ENCODE measurements around the gene PNPLA7. TPM values are rescaled to one million over a fixed set of nuclear protein-coding genes. Genes with fewer than 3 reads are reported as not detected.

PNPLA7 gene
- total RNA-seq, 1 donor from 2014 or later = 8.8 TPM

DNA sequence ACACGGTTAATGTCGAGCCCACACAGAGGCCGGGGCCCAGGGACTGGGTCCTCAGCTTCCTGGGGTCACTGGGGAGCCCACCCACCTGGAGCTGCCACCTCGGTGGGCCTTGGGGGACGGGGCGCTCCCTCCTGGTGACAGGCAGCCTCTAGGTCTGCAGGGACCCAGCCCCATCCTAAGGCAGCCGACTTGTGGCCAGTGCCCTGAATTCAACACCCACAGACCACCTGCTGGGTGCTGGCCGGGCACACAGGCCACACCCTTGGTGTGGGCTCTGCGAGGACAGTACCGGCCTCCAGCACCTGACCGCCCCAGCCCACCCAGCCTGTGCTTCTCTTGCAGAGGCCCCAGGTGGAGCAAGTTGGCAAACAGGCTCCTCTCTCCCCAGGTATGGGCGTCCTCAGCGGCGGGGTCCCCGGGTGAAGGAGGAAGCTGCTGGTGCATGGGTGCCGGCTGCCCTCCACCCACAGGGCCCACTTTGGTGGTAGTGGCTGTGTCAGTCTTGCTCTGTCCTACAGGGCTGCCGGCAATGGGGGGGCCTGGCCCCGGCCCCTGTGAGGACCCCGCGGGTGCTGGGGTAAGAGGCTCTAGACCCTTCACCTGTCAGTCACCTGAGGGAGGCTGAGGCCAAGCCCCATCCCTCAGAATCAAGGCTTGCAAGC is 117.4 kb downstream of the PNPLA7 start:
- no peaks in the 10 kb centered on the region for H3K9me3 Mint-ChIP-seq (ENCODE audit: low read depth)
- H3K4me3 Mint-ChIP-seq (ENCODE audit: low read depth) = no peak overlapping the region
- H3K27me3 Mint-ChIP-seq = no peaks in the 10 kb centered on the region
- H3K27ac Mint-ChIP-seq = no peak overlapping the region
- no peaks in the 10 kb centered on the region for H3K4me1 Mint-ChIP-seq (ENCODE audit: low read depth)
- DNase-seq (ENCODE audit: low spot score, unreplicated experiment) = peak; percentile 10
- H3K36me3 Mint-ChIP-seq (ENCODE audit: insufficient read depth) = no peaks in the 10 kb centered on the region
- TF ChIP-seq, protein P1, sequence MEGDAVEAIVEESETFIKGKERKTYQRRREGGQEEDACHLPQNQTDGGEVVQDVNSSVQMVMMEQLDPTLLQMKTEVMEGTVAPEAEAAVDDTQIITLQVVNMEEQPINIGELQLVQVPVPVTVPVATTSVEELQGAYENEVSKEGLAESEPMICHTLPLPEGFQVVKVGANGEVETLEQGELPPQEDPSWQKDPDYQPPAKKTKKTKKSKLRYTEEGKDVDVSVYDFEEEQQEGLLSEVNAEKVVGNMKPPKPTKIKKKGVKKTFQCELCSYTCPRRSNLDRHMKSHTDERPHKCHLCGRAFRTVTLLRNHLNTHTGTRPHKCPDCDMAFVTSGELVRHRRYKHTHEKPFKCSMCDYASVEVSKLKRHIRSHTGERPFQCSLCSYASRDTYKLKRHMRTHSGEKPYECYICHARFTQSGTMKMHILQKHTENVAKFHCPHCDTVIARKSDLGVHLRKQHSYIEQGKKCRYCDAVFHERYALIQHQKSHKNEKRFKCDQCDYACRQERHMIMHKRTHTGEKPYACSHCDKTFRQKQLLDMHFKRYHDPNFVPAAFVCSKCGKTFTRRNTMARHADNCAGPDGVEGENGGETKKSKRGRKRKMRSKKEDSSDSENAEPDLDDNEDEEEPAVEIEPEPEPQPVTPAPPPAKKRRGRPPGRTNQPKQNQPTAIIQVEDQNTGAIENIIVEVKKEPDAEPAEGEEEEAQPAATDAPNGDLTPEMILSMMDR (IDR thresholded peaks at IDR 0.05; ENCODE audit: unreplicated experiment) = no peak

DNA sequence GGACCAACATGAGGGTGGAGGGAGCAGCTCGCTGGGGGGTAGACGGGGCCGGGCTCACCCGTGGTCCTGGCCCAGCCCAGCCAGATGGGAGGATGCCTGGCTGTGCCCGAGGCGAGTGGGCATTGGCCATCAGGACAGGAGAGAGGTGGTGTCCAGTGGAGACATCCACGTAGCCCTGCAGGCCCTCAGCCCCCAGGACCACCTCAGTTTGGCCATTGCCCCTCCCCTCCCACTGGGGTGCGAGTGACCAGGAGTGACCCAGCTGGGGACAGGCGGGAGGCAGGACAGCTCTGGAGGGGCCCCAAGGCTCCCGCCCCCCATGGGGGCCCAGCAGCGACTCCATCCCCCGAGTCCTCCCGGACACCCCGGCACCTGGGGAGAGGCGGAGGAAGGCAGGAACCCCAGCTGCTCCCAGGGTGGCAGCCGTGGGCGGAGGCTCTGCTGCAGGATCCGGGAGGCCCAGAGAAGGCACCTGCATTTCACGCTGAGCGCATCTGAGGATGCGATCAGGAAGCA is 118.7 kb downstream of the PNPLA7 start:
- DNase-seq (ENCODE audit: low spot score, unreplicated experiment) = peak; percentile 8
- Mint-ChIP-seq H3K36me3 (ENCODE audit: insufficient read depth) (no peaks in the 10 kb centered on the region), H3K27ac (no peak overlapping the region)

GRCh38 chr9:137430723-137431415 is 119.3 kb downstream of the PNPLA7 start:
- H3K36me3 Mint-ChIP-seq (ENCODE audit: insufficient read depth) = no peaks in the 10 kb centered on the region
- DNase-seq (ENCODE audit: low spot score, unreplicated experiment) = peak; percentile 9
- no peak overlapping the region for H3K27ac Mint-ChIP-seq
- H3K9me3 Mint-ChIP-seq (ENCODE audit: low read depth) = no peaks in the 10 kb centered on the region
- H3K4me3 Mint-ChIP-seq (ENCODE audit: low read depth) = no peak overlapping the region
- H3K4me1 Mint-ChIP-seq (ENCODE audit: low read depth) = no peaks in the 10 kb centered on the region
- H3K27me3 Mint-ChIP-seq = no peaks in the 10 kb centered on the region
- TF ChIP-seq, protein P1 (IDR thresholded peaks at IDR 0.05; ENCODE audit: unreplicated experiment) = no peak

More for the DNA sequence above, 118.7 kb downstream of the PNPLA7 start:
- Mint-ChIP-seq H3K4me1 (ENCODE audit: low read depth) (no peaks in the 10 kb centered on the region), H3K27me3 (no peaks in the 10 kb centered on the region), H3K9me3 (ENCODE audit: low read depth) (no peaks in the 10 kb centered on the region), H3K4me3 (ENCODE audit: low read depth) (no peak overlapping the region)
- TF ChIP-seq, protein P1 (IDR thresholded peaks at IDR 0.05; ENCODE audit: unreplicated experiment) = no peak

DNA sequence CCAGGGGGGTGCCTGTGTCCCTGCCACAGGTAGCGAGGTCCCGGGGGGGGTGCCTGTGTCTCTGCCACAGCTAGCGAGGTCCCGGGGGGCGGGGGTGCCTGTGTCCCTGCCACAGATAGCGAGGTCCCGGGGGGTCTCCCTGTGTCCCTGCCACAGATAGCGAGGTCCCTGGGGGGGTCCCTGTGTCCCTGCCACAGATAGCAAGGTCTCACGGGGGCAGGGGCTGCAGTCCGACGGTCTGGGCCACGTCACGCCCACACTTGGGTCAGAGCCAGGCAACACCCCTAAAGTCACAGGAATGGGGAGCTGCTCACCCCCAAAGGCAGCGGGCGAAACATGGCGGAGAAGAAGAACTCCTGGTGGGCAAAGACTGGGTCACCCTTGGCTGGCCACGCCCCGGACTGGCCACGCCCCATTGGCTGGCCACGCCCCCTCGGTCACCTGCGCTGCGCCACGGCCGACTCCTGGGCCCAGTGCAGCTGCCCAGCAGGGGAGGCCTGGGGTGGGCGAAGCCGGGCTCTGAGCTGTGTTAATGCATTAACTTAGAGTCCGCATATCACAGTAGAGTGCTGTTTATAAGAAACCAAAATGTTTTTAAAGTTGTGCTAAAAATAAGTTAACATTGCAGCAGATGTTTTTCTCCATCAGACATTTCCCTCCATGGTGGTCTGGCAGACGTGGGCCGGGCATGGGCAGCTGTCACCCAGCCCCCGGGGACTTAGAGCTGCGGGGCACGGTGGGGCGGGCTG is 120.1 kb downstream of the PNPLA7 start:
- no peak overlapping the region for H3K27ac Mint-ChIP-seq
- no peaks in the 10 kb centered on the region for H3K27me3 Mint-ChIP-seq
- no peak for DNase-seq (ENCODE audit: low spot score, unreplicated experiment)
- TF ChIP-seq, protein P1 (IDR thresholded peaks at IDR 0.05; ENCODE audit: unreplicated experiment) = no peak
- H3K4me3 Mint-ChIP-seq (ENCODE audit: low read depth) = no peak overlapping the region
- no peaks in the 10 kb centered on the region for H3K36me3 Mint-ChIP-seq (ENCODE audit: insufficient read depth)
- no peaks in the 10 kb centered on the region for H3K9me3 Mint-ChIP-seq (ENCODE audit: low read depth)
- H3K4me1 Mint-ChIP-seq (ENCODE audit: low read depth) = no peaks in the 10 kb centered on the region

GRCh38 chr9:137429546-137429890 is 120.7 kb downstream of the PNPLA7 start:
- DNase-seq (ENCODE audit: low spot score, unreplicated experiment) = no peak
- Mint-ChIP-seq H3K4me3 (ENCODE audit: low read depth) (no peak overlapping the region), H3K9me3 (ENCODE audit: low read depth) (no peaks in the 10 kb centered on the region), H3K4me1 (ENCODE audit: low read depth) (no peaks in the 10 kb centered on the region), H3K36me3 (ENCODE audit: insufficient read depth) (no peaks in the 10 kb centered on the region), H3K27ac (no peak overlapping the region), H3K27me3 (no peaks in the 10 kb centered on the region)
- TF ChIP-seq, protein P1 (IDR thresholded peaks at IDR 0.05; ENCODE audit: unreplicated experiment) = no peak

All from progenitor cell of endocrine pancreas (in vitro differentiated cells).